Measurements from ENCODE around the gene C16orf95. TPM values are rescaled to one million over a fixed set of nuclear protein-coding genes. Genes with fewer than 3 reads are reported as not detected.

C16orf95 gene
- total RNA-seq, 4 donors from 2014 or later, result 0.54 to 1.3 (median 0.54) TPM; not detected in 1

- intact Hi-C loops (cut with DNase I), result no loop called here
- WGBS, 2 donors, result 64 to 94% methylated on average over 4 of the region's 4 CpGs
- no peaks in the 10 kb centered on the region for H3K36me3 ChIP-seq
These were observed 21.9 kb downstream of the C16orf95 start for GRCh38 chr16:87295259-87295658.

DNA sequence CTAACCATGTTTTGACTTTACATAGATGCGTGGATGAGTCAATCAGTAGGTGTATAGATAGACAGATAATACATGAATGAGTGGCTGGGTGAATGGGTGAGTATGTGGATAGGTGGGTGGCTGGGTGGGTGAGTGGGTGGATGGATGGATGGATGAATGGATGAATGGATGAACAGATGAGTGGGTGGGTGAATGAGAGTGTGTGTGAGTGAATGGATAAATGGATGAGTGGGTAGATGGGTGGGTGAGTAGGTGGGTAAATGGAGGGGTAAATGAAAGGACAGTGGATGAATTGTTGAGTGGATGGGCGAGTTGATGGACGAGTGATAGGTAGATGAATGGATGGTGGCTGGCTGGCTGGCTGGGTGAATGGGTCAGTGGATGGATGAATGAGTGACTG lies 23.2 kb downstream of the C16orf95 start:
- no peaks in the 10 kb centered on the region for H3K9me3 ChIP-seq
- no peaks in the 10 kb centered on the region for H3K36me3 ChIP-seq
- H3K4me3 ChIP-seq (replicated peaks in 1 of 3), result no peak overlapping the region
- WGBS, 2 donors, result 94 to 95% methylated on average over 3 of the region's 3 CpGs
- DNase-seq, result no peak
- H3K27me3 ChIP-seq, result no peaks in the 10 kb centered on the region
- H3K4me1 ChIP-seq, result no peaks in the 10 kb centered on the region
- TF ChIP-seq, protein P1, sequence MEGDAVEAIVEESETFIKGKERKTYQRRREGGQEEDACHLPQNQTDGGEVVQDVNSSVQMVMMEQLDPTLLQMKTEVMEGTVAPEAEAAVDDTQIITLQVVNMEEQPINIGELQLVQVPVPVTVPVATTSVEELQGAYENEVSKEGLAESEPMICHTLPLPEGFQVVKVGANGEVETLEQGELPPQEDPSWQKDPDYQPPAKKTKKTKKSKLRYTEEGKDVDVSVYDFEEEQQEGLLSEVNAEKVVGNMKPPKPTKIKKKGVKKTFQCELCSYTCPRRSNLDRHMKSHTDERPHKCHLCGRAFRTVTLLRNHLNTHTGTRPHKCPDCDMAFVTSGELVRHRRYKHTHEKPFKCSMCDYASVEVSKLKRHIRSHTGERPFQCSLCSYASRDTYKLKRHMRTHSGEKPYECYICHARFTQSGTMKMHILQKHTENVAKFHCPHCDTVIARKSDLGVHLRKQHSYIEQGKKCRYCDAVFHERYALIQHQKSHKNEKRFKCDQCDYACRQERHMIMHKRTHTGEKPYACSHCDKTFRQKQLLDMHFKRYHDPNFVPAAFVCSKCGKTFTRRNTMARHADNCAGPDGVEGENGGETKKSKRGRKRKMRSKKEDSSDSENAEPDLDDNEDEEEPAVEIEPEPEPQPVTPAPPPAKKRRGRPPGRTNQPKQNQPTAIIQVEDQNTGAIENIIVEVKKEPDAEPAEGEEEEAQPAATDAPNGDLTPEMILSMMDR (IDR thresholded peaks at IDR 0.05), result no peak
- TF ChIP-seq POLR2A (IDR thresholded peaks at IDR 0.05), result no peak
- H3K27ac ChIP-seq, result no peak overlapping the region
- intact Hi-C loops (cut with DNase I), result loop anchor here (5.0 kb wide), 1 partner anchor 732 kb away; no protein-coding TSS in a partner anchor

More at GRCh38 chr16:87295259-87295658, 21.9 kb downstream of the C16orf95 start:
- H3K4me1 ChIP-seq, result no peaks in the 10 kb centered on the region
- TF ChIP-seq, protein P1 (IDR thresholded peaks at IDR 0.05), result no peak
- no peak for TF ChIP-seq POLR2A (IDR thresholded peaks at IDR 0.05)
- no peaks in the 10 kb centered on the region for H3K9me3 ChIP-seq
- no peak overlapping the region for H3K4me3 ChIP-seq (replicated peaks in 1 of 3)
- DNase-seq, result no peak
- H3K27ac ChIP-seq, result no peak overlapping the region
- no peaks in the 10 kb centered on the region for H3K27me3 ChIP-seq

DNA sequence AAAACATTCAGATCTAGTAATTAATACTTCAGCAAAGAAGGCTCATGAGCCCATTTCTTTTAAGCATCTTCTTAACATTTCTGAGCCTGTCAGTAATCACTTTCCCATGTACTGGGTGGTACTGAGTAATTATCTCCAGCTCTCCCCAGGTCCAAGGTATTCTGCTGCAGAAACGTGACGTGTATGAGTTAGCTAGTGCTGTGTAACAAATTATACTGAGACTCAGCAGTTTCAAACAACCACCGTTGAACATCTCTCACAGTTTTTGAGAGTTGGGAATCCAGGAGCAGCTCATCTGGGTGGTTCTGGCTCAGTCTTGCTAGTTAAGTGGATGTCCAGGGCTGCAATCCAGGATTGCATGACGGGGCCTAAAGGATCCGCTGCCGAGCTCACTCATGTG lies 25.2 kb downstream of the C16orf95 start:
- Histone ChIP-seq H3K9me3 (no peaks in the 10 kb centered on the region), H3K27ac (no peak overlapping the region), H3K4me1 (no peaks in the 10 kb centered on the region), H3K36me3 (no peaks in the 10 kb centered on the region), H3K4me3 (replicated peaks in 1 of 3) (no peak overlapping the region), H3K27me3 (no peaks in the 10 kb centered on the region)
- WGBS, 2 donors, result 83 to 96% methylated on average over 6 of the region's 6 CpGs
- intact Hi-C loops (cut with DNase I), result loop anchor here (5.0 kb wide), 1 partner anchor 730 kb away; no protein-coding TSS in a partner anchor
- no peak for DNase-seq
- TF ChIP-seq POLR2A (IDR thresholded peaks at IDR 0.05), result no peak
- TF ChIP-seq, protein P1 (IDR thresholded peaks at IDR 0.05), result no peak

DNA sequence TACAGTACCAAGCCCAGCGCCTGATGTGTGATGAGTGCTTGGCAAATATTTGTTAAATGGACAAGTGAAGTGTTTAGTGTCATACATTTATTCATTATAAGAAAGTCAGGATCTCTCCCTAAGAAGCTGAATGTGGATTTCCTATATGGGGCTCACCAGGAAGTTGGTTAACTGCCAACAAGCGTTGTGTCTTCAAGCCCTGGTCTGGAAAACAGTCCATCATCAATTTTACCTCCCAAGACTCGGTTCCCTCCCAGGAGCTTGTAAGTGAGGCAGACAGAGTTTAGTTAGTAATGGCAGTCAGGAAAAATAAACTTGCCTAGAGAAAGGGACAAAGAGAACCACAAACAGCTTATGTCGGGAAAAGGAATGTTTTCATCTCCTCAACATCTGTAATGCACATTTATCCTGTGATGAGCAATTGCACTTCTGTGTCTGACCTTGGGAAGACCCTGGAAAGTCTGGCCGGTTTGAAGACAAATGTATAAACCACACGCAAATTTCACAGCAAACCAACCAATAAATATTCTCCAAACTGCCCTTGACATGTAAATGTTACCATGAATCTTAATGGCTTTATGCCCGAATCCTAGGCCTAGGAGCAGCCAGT lies 28.3 kb downstream of the C16orf95 start:
- no peak for TF ChIP-seq POLR2A (IDR thresholded peaks at IDR 0.05)
- TF ChIP-seq, protein P1 (IDR thresholded peaks at IDR 0.05), result no peak
- H3K4me1 ChIP-seq, result no peaks in the 10 kb centered on the region
- WGBS, 2 donors, result 74 to 80% methylated on average over 7 of the region's 7 CpGs
- no peaks in the 10 kb centered on the region for H3K9me3 ChIP-seq
- H3K4me3 ChIP-seq (replicated peaks in 1 of 3), result no peak overlapping the region
- H3K36me3 ChIP-seq, result no peaks in the 10 kb centered on the region
- DNase-seq, result no peak
- no peak overlapping the region for H3K27ac ChIP-seq
- intact Hi-C loops (cut with DNase I), result no loop called here
- H3K27me3 ChIP-seq, result no peaks in the 10 kb centered on the region

GRCh38 chr16:87286839-87287626 lies 30.2 kb downstream of the C16orf95 start:
- H3K4me3 ChIP-seq (replicated peaks in 1 of 3), result no peak overlapping the region
- 52 to 88% methylated on average over 8 of the region's 8 CpGs for WGBS, 2 donors
- no peak for DNase-seq
- H3K36me3 ChIP-seq, result no peaks in the 10 kb centered on the region
- H3K9me3 ChIP-seq, result no peaks in the 10 kb centered on the region
- H3K27ac ChIP-seq, result no peak overlapping the region
- TF ChIP-seq, protein P1 (IDR thresholded peaks at IDR 0.05), result no peak
- TF ChIP-seq POLR2A (IDR thresholded peaks at IDR 0.05), result no peak
- intact Hi-C loops (cut with DNase I), result no loop called here
- H3K27me3 ChIP-seq, result no peaks in the 10 kb centered on the region
- no peaks in the 10 kb centered on the region for H3K4me1 ChIP-seq
